H9 (cell line): ENCODE results near the gene MLPH. TPM values are rescaled to one million over a fixed set of nuclear protein-coding genes. Genes with fewer than 3 reads are reported as not detected.

Source experiments
- DNase-seq: peaks from one replicate; pipeline ENCODE4 v3.0.0-alpha.2; 2017
- H2AFZ ChIP-seq: one replicate; pipeline ENCODE4 v1.6.1; 2013; ENCODE audit warnings: mild to moderate bottlenecking, low read length, control low read depth, moderate library complexity
- H2AK5ac ChIP-seq: 2 replicates; pipeline ENCODE4 v1.6.1; 2013; ENCODE audit warnings: low read length, control low read depth, mixed read lengths; ENCODE audit not compliant: insufficient read length
- H2BK120ac ChIP-seq: one replicate; pipeline ENCODE4 v1.6.1; 2013; ENCODE audit warnings: low read depth, mild to moderate bottlenecking, low read length, control low read depth, inconsistent platforms; ENCODE audit not compliant: poor library complexity, severe bottlenecking
- H2BK12ac ChIP-seq: 2 replicates; pipeline ENCODE4 v1.6.1; 2013; ENCODE audit warnings: low read length, control low read depth, mixed read lengths, low read depth; ENCODE audit not compliant: insufficient read length
- H2BK15ac ChIP-seq: 2 replicates; pipeline ENCODE4 v1.6.1; 2013; ENCODE audit warnings: low read depth, low read length, control low read depth
- H2BK20ac ChIP-seq: one replicate; pipeline ENCODE4 v1.6.1; 2013; ENCODE audit warnings: low read depth, mild to moderate bottlenecking, low read length, control low read depth, inconsistent platforms; ENCODE audit not compliant: poor library complexity, severe bottlenecking
- H2BK5ac ChIP-seq: 2 replicates; pipeline ENCODE4 v1.6.1; 2013; ENCODE audit warnings: low read length, control low read depth, mixed read lengths; ENCODE audit not compliant: insufficient read length
- H3K14ac ChIP-seq: 2 replicates; pipeline ENCODE4 v1.6.1; 2013; ENCODE audit warnings: low read length, control low read depth; ENCODE audit not compliant: insufficient read depth
- H3K18ac ChIP-seq: 2 replicates; pipeline ENCODE4 v1.6.1; 2013; ENCODE audit warnings: low read depth, mild to moderate bottlenecking, mixed read lengths, low read length, control low read depth; ENCODE audit not compliant: insufficient read length
- H3K23ac ChIP-seq: 2 replicates; pipeline ENCODE4 v1.6.1; 2013; ENCODE audit warnings: low read length, control low read depth, mixed read lengths, low read depth; ENCODE audit not compliant: insufficient read length
- H3K23me2 ChIP-seq: 2 replicates; pipeline ENCODE4 v1.6.1; 2013; ENCODE audit warnings: low read depth, mild to moderate bottlenecking, mixed read lengths, low read length, control low read depth; ENCODE audit not compliant: insufficient read length, poor library complexity, severe bottlenecking
- H3K27ac ChIP-seq: 2 replicates; pipeline ENCODE4 v1.5.1; 2013; ENCODE audit warnings: low read length, control low read depth, mixed read lengths, low read depth; ENCODE audit not compliant: insufficient read length
- H3K27me3 ChIP-seq: 2 replicates; pipeline ENCODE4 v1.6.1; 2013; ENCODE audit warnings: low read length, control low read depth, inconsistent platforms; ENCODE audit not compliant: insufficient read depth
- H3K4ac ChIP-seq: 2 replicates; pipeline ENCODE4 v1.6.1; 2013; ENCODE audit warnings: low read depth, mild to moderate bottlenecking, control low read depth, inconsistent platforms, low read length, moderate library complexity
- H3K4me1 ChIP-seq: 2 replicates; pipeline ENCODE4 v1.6.1; 2013; ENCODE audit warnings: low read length, control low read depth, inconsistent platforms; ENCODE audit not compliant: insufficient read depth
- H3K4me2 ChIP-seq: 2 replicates; pipeline ENCODE4 v1.6.1; 2013; ENCODE audit warnings: low read length, control low read depth, mixed read lengths; ENCODE audit not compliant: insufficient read length, insufficient read depth
- H3K56ac ChIP-seq: 2 replicates; pipeline ENCODE4 v1.6.1; 2013; ENCODE audit warnings: low read depth, mild to moderate bottlenecking, mixed read lengths, low read length, control low read depth; ENCODE audit not compliant: insufficient read length
- H3K79me1 ChIP-seq: 2 replicates; pipeline ENCODE4 v1.6.1; 2013; ENCODE audit warnings: low read depth, mild to moderate bottlenecking, moderate library complexity, low read length, control low read depth, inconsistent platforms; ENCODE audit not compliant: insufficient read depth, poor library complexity, severe bottlenecking
- H3K79me2 ChIP-seq: 2 replicates; pipeline ENCODE4 v1.6.1; 2013; ENCODE audit warnings: low read length, control low read depth, inconsistent platforms; ENCODE audit not compliant: insufficient read depth
- H3K9ac ChIP-seq: 2 replicates; pipeline ENCODE4 v1.6.1; 2013; ENCODE audit warnings: low read length, control low read depth, mixed read lengths; ENCODE audit not compliant: insufficient read length; ENCODE audit errors: extremely low read depth
- H3K9me3 ChIP-seq: one replicate; pipeline ENCODE4 v1.6.1; 2013; ENCODE audit warnings: low read depth, low read length, inconsistent platforms; ENCODE audit not compliant: control insufficient read depth
- H3T11ph ChIP-seq: one replicate; pipeline ENCODE4 v1.6.1; 2013; ENCODE audit warnings: mild to moderate bottlenecking, low read length, control low read depth, inconsistent platforms
- H4K20me1 ChIP-seq: one replicate; pipeline ENCODE4 v1.6.1; 2013; ENCODE audit not compliant: control insufficient read depth, insufficient read length, insufficient read depth
- H4K5ac ChIP-seq: 2 replicates; pipeline ENCODE4 v1.6.1; 2013; ENCODE audit warnings: low read depth, mild to moderate bottlenecking, mixed read lengths, low read length, control low read depth; ENCODE audit not compliant: insufficient read length
- H4K8ac ChIP-seq: replicated peaks from 2 replicates; pipeline ENCODE4 v1.6.1; 2013; ENCODE audit warnings: low read length, control low read depth, mixed read lengths, low read depth; ENCODE audit not compliant: insufficient read length
- H4K91ac ChIP-seq: 2 replicates; pipeline ENCODE4 v1.6.1; 2013; ENCODE audit warnings: low read depth, mild to moderate bottlenecking, moderate library complexity, mixed read lengths, low read length, control low read depth; ENCODE audit not compliant: insufficient read length
- H3K27ac Mint-ChIP-seq, 3 experiments: 2 replicates in 2 of 3; 3 replicates in 1 of 3; pipeline ENCODE4 v1.8.0; 2020 to 2021; ENCODE audit warnings: mixed read lengths in 3 of 3, mild to moderate bottlenecking in 1 of 3, moderate library complexity in 1 of 3
- H3K27me3 Mint-ChIP-seq: 2 replicates; pipeline ENCODE4 v1.8.0; 2021; ENCODE audit warnings: low read depth, mild to moderate bottlenecking, moderate library complexity, mixed read lengths
- H3K36me3 Mint-ChIP-seq, 3 experiments: 2 replicates in 2 of 3; 3 replicates in 1 of 3; pipeline ENCODE4 v1.8.0; 2020 to 2021; ENCODE audit warnings: low read depth in 3 of 3, mixed read lengths in 3 of 3; ENCODE audit not compliant: insufficient read depth in 1 of 3
- H3K4me1 Mint-ChIP-seq, 2 experiments: 2 replicates each; pipeline ENCODE4 v1.8.0; 2020; ENCODE audit warnings: mixed read lengths in 2 of 2
- H3K4me3 Mint-ChIP-seq, 2 experiments: 2 replicates in 1 of 2; 3 replicates in 1 of 2; pipeline ENCODE4 v1.8.0; 2020 to 2021; ENCODE audit warnings: mild to moderate bottlenecking in 2 of 2, mixed read lengths in 2 of 2, moderate library complexity in 1 of 2
- H3K9me3 Mint-ChIP-seq, 2 experiments: 2 replicates in 1 of 2; 3 replicates in 1 of 2; pipeline ENCODE4 v1.8.0; 2020; ENCODE audit warnings: mild to moderate bottlenecking in 2 of 2, mixed read lengths in 2 of 2, moderate library complexity in 1 of 2
- WGBS: extraction: QIAGEN DNeasy Blood & Tissue Kit; methylation state at CpG from one replicate; pipeline ENCODE4 v1.1.7; 2013; ENCODE audit warnings: missing lambda C conversion rate, low lambda C conversion rate, mixed read lengths; ENCODE audit not compliant: insufficient read length; ENCODE audit errors: extremely low coverage; 5-methylcytosine and 5-hydroxymethylcytosine counted together
- total RNA-seq: library from RNA; stranded (reverse); gene quantifications from 2 replicates; pipeline ENCODE4 v1.2.1, GENCODE V29; 2021
- TF ChIP-seq, protein P1 (sequence below): fragments of 200-600 bp; sonication (generic); conservative IDR thresholded peaks from 3 replicates; pipeline ENCODE4 v1.8.0; 2021; ENCODE audit warnings: antibody characterized with exemption, mild to moderate bottlenecking

MLPH gene
- total RNA-seq, 1 experiment from 2014 or later = 3.4 TPM

DNA sequence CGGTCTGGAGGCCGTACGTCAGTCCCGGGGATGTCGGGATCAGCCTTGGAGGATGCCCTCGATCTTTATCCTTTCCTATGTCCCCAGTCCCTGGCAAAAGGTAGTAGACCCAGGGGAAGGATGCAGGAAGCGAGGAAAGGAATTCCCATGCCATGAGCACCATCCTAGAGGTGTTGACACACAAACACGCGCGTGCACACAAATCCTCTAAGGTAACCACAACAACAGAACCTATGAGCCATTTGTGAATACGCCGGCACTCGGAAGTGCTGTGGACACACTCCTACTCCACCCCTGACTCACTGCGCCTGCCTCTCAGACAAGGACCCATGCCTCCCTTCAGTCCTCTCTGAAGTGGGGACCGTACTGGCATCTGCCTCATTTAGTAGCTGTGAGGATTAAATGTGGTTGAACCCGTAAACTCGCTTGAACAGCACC lies 11.3 kb upstream of the MLPH start:
- Histone ChIP-seq H3K4me2 (peak overlapping the region; percentile 73), H3K4me1 (0 out of 2 replicates have a peak, but pooled peaks cover 4% of the 10 kb centered on the region), H4K20me1 (no peaks in the 10 kb centered on the region), H3K23ac (no peak overlapping the region), H2BK12ac (no peak overlapping the region), H3K18ac (no peak overlapping the region), H2AFZ (peak overlapping the region; percentile 3), H3K9me3 (no peaks in the 10 kb centered on the region), H2BK20ac (no peak overlapping the region), H3K4ac (no peak overlapping the region), H3K56ac (no peak overlapping the region), H3K14ac (no peak overlapping the region), H3K27ac (no peak overlapping the region), H3K79me1 (no peaks in the 10 kb centered on the region), H2BK120ac (no peak overlapping the region), H3K79me2 (no peaks in the 10 kb centered on the region), H4K91ac (no peak overlapping the region), H3T11ph (no peak overlapping the region), H3K23me2 (peaks cover 5% of the 10 kb centered on the region), H4K5ac (no peak overlapping the region), H4K8ac (no peak overlapping the region), H3K9ac (no peak overlapping the region), H2AK5ac (no peak overlapping the region), H2BK5ac (no peak overlapping the region), H2BK15ac (no peak overlapping the region), H3K27me3 (peaks cover 4% of the 10 kb centered on the region; the same call in 1 of the 2 replicates)
- peaks cover 50% of the 10 kb centered on the region for H3K27me3 Mint-ChIP-seq
- H3K4me3 Mint-ChIP-seq = peak overlapping the region; percentile 73 to 78
- H3K27ac Mint-ChIP-seq = no peak overlapping the region
- no peaks in the 10 kb centered on the region for H3K36me3 Mint-ChIP-seq
- DNase-seq = no peak
- H3K4me1 Mint-ChIP-seq = peaks cover 10 to 15% of the 10 kb centered on the region in 2 experiments
- WGBS = no CpG with 5 or more reads among the region's 17 CpGs
- no peaks in the 10 kb centered on the region; a peak in 1 of 5 replicates for H3K9me3 Mint-ChIP-seq
- TF ChIP-seq, protein P1, sequence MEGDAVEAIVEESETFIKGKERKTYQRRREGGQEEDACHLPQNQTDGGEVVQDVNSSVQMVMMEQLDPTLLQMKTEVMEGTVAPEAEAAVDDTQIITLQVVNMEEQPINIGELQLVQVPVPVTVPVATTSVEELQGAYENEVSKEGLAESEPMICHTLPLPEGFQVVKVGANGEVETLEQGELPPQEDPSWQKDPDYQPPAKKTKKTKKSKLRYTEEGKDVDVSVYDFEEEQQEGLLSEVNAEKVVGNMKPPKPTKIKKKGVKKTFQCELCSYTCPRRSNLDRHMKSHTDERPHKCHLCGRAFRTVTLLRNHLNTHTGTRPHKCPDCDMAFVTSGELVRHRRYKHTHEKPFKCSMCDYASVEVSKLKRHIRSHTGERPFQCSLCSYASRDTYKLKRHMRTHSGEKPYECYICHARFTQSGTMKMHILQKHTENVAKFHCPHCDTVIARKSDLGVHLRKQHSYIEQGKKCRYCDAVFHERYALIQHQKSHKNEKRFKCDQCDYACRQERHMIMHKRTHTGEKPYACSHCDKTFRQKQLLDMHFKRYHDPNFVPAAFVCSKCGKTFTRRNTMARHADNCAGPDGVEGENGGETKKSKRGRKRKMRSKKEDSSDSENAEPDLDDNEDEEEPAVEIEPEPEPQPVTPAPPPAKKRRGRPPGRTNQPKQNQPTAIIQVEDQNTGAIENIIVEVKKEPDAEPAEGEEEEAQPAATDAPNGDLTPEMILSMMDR = no peak; the same call in 2 of the 3 replicates
